IMR-90 (cell line): Measurements from ENCODE around the gene ASB12. TPM values are rescaled to one million over a fixed set of nuclear protein-coding genes. Genes with fewer than 3 reads are reported as not detected.

Experiments
- ATAC-seq: fragments of 200-7000 bp; cut with Tn5 transposase; 2 replicates; pipeline ENCODE4 v1.9.1; 2020; ENCODE audit warnings: low read depth, mild to moderate bottlenecking, moderate library complexity
- BruUV-seq: library from RNA; stranded (reverse); fragments of 400-500 nt; replicated peaks from 2 replicates; lab custom pipeline; 2021; lab: Mats Ljungman, UMichigan
- CTCF ChIA-PET: fragments of 300-600 bp; formaldehyde crosslinking; extraction: SDS; loops from one replicate; lab custom pipeline; 2021; ENCODE audit warnings: antibody characterized with exemption; lab: Yijun Ruan, JAX
- POLR2A ChIA-PET: fragments of 300-600 bp; sonication (Branson Sonifier 250); formaldehyde crosslinking; loops from one replicate; lab custom pipeline; 2022; ENCODE audit warnings: antibody characterized with exemption; ENCODE audit not compliant: unreplicated experiment; lab: Charles Lee
- DNase-seq: peaks from one replicate; pipeline ENCODE4 v3.0.0; 2013
- H2AFZ ChIP-seq: replicated peaks from 2 replicates; pipeline ENCODE3; 2013; ENCODE audit warnings: low read length, mild to moderate bottlenecking; ENCODE audit not compliant: poor library complexity
- H2AK5ac ChIP-seq: 2 replicates; pipeline ENCODE4 v1.6.1; 2013; ENCODE audit warnings: low read depth, low read length, inconsistent platforms
- H2AK9ac ChIP-seq: replicated peaks from 2 replicates; pipeline ENCODE3; 2013; ENCODE audit warnings: mild to moderate bottlenecking, low read depth, low read length, moderate library complexity; ENCODE audit not compliant: poor library complexity
- H2BK120ac ChIP-seq: 2 replicates; pipeline ENCODE4 v1.6.1; 2013; ENCODE audit warnings: low read depth, low read length, inconsistent platforms
- H2BK15ac ChIP-seq: 3 replicates; pipeline ENCODE4 v1.6.1; 2013; ENCODE audit warnings: low read depth, low read length, inconsistent platforms
- H2BK20ac ChIP-seq: 2 replicates; pipeline ENCODE4 v1.6.1; 2013; ENCODE audit warnings: low read depth, mild to moderate bottlenecking, inconsistent platforms, low read length, moderate library complexity
- H2BK5ac ChIP-seq: 2 replicates; pipeline ENCODE4 v1.6.1; 2013; ENCODE audit warnings: mild to moderate bottlenecking, low read depth, low read length, inconsistent platforms; ENCODE audit not compliant: poor library complexity, severe bottlenecking
- H3K14ac ChIP-seq: replicated peaks from 2 replicates; pipeline ENCODE4 v1.6.1; 2013; ENCODE audit warnings: low read depth, low read length, inconsistent platforms
- H3K18ac ChIP-seq: 2 replicates; pipeline ENCODE4 v1.6.1; 2013; ENCODE audit warnings: low read depth, low read length, control low read depth
- H3K23ac ChIP-seq: 2 replicates; pipeline ENCODE4 v1.6.1; 2013; ENCODE audit warnings: low read depth, low read length, inconsistent platforms
- H3K27ac ChIP-seq: 2 replicates; pipeline ENCODE4 v1.5.1; 2013; ENCODE audit warnings: mild to moderate bottlenecking, control low read depth, low read length; ENCODE audit not compliant: insufficient read depth
- H3K27me3 ChIP-seq: 2 replicates; pipeline ENCODE4 v1.6.1; 2013; ENCODE audit warnings: low read length; ENCODE audit not compliant: control insufficient read depth, insufficient read depth
- H3K36me3 ChIP-seq: 2 replicates; pipeline ENCODE4 v1.6.1; 2013; ENCODE audit warnings: low read length, mixed read lengths; ENCODE audit not compliant: control insufficient read depth, insufficient read depth
- H3K4ac ChIP-seq: 2 replicates; pipeline ENCODE4 v1.6.1; 2013; ENCODE audit warnings: low read depth, low read length, inconsistent platforms
- H3K4me1 ChIP-seq: 2 replicates; pipeline ENCODE4 v1.6.1; 2013; ENCODE audit warnings: low read length, mixed read lengths; ENCODE audit not compliant: control insufficient read depth, insufficient read depth
- H3K4me2 ChIP-seq: 2 replicates; pipeline ENCODE4 v1.6.1; 2013; ENCODE audit warnings: low read depth, mild to moderate bottlenecking, control low read depth, low read length, moderate library complexity
- H3K4me3 ChIP-seq: 2 replicates; pipeline ENCODE4 v1.5.1; 2013; ENCODE audit warnings: low read depth, mild to moderate bottlenecking, control low read depth, low read length, moderate library complexity; ENCODE audit not compliant: insufficient read depth
- H3K56ac ChIP-seq: 2 replicates; pipeline ENCODE4 v1.6.1; 2013; ENCODE audit warnings: low read length, inconsistent platforms; ENCODE audit not compliant: insufficient read depth; ENCODE audit errors: extremely low read depth
- H3K79me1 ChIP-seq, 2 experiments: 2 replicates each; pipeline ENCODE4 v1.6.1; 2013; ENCODE audit warnings: low read length in 2 of 2, inconsistent platforms in 1 of 2, low read depth in 1 of 2
- H3K9ac ChIP-seq: 2 replicates; pipeline ENCODE4 v1.6.1; 2013; ENCODE audit warnings: low read depth, low read length, control low read depth
- H3K9me1 ChIP-seq: 2 replicates; pipeline ENCODE4 v1.6.1; 2013; ENCODE audit warnings: low read length, inconsistent platforms; ENCODE audit not compliant: insufficient read depth
- H3K9me3 ChIP-seq: 2 replicates; pipeline ENCODE4 v1.6.1; 2013; ENCODE audit warnings: low read length; ENCODE audit not compliant: control insufficient read depth, insufficient read depth
- H4K20me1 ChIP-seq: 2 replicates; pipeline ENCODE4 v1.6.1; 2013; ENCODE audit warnings: low read length, inconsistent platforms; ENCODE audit not compliant: insufficient read depth
- H4K5ac ChIP-seq: 2 replicates; pipeline ENCODE4 v1.6.1; 2013; ENCODE audit warnings: mild to moderate bottlenecking, low read depth, low read length, control low read depth
- H4K8ac ChIP-seq, 2 experiments: 2 replicates each; pipeline ENCODE4 v1.6.1; 2013; ENCODE audit warnings: low read depth in 2 of 2, low read length in 2 of 2, control low read depth in 1 of 2, inconsistent platforms in 1 of 2
- H4K91ac ChIP-seq: 2 replicates; pipeline ENCODE4 v1.6.1; 2013; ENCODE audit warnings: low read depth, low read length, inconsistent platforms; ENCODE audit not compliant: insufficient read depth
- BHLHE40 ChIP-seq: fragments of 150-350 bp; IDR thresholded peaks from 2 replicates; pipeline ENCODE4 v1.6.1; 2016; ENCODE audit warnings: mild to moderate bottlenecking, low read depth, low read length
- CEBPB ChIP-seq: IDR thresholded peaks from 2 replicates; pipeline ENCODE4 v1.6.1; 2012; ENCODE audit warnings: low read depth, low read length, improper control_type of control experiment
- CHD1 ChIP-seq: IDR thresholded peaks from 2 replicates; pipeline ENCODE4 v1.6.1; 2012; ENCODE audit warnings: low read depth, low read length, improper control_type of control experiment
- FOS ChIP-seq: fragments of 150-350 bp; IDR thresholded peaks from 2 replicates; pipeline ENCODE4 v1.6.1; 2016; ENCODE audit warnings: low read depth, low read length
- MAFK ChIP-seq: IDR thresholded peaks from 2 replicates; pipeline ENCODE4 v1.6.1; 2012; ENCODE audit warnings: low read depth, low read length, improper control_type of control experiment
- MAZ ChIP-seq: IDR thresholded peaks from 2 replicates; pipeline ENCODE4 v1.6.1; 2012; ENCODE audit warnings: low read depth, mild to moderate bottlenecking, low read length, improper control_type of control experiment, moderate library complexity, borderline replicate concordance
- MXI1 ChIP-seq: IDR thresholded peaks from 2 replicates; pipeline ENCODE4 v1.6.1; 2012; ENCODE audit warnings: low read depth, mild to moderate bottlenecking, low read length, moderate library complexity, borderline replicate concordance
- NFE2L2 ChIP-seq: fragments of 150-350 bp; IDR thresholded peaks from 2 replicates; pipeline ENCODE4 v1.6.1; 2016; ENCODE audit warnings: low read depth, mild to moderate bottlenecking, low read length
- POLR2A ChIP-seq: IDR thresholded peaks from 2 replicates; pipeline ENCODE4 v1.6.1; 2012; ENCODE audit warnings: mild to moderate bottlenecking, low read depth, low read length
- RAD21 ChIP-seq: IDR thresholded peaks from 2 replicates; pipeline ENCODE4 v1.6.1; 2012; ENCODE audit warnings: low read length, improper control_type of control experiment
- RCOR1 ChIP-seq: IDR thresholded peaks from 2 replicates; pipeline ENCODE4 v1.6.1; 2012; ENCODE audit warnings: mild to moderate bottlenecking, low read length, improper control_type of control experiment; ENCODE audit not compliant: insufficient replicate concordance
- RFX5 ChIP-seq: IDR thresholded peaks from 2 replicates; pipeline ENCODE4 v1.8.0; 2012; ENCODE audit warnings: low read depth, mild to moderate bottlenecking, low read length, moderate library complexity
- SMC3 ChIP-seq: fragments of 150-350 bp; IDR thresholded peaks from 2 replicates; pipeline ENCODE4 v1.6.1; 2016; ENCODE audit warnings: low read depth, mild to moderate bottlenecking, antibody characterized with exemption, low read length, moderate library complexity
- WGBS, 2 experiments: methylation state at CpG; one replicate each; pipeline versions ENCODE4 v1.1.5 to v1.1.7; 2013; ENCODE audit warnings: missing lambda C conversion rate in 2 of 2; ENCODE audit not compliant: insufficient read length in 1 of 2; ENCODE audit errors: extremely low coverage in 2 of 2; 5-methylcytosine and 5-hydroxymethylcytosine counted together
- dilution Hi-C: fragments of 300-500 bp; cut with HindIII; formaldehyde crosslinking; loops from one replicate; pipeline ENCODE4 v1.14.3; 2018; ENCODE audit warnings: low sequenced_read_pairs; ENCODE audit not compliant: unreplicated experiment
- in situ Hi-C: fragments of 300-500 bp; cut with MboI; formaldehyde crosslinking; loops from 3 replicates; pipeline ENCODE4 v1.14.3; 2019; ENCODE audit warnings: low sequenced_read_pairs, inconsistent platforms, mixed read lengths
- intact Hi-C: fragments of 100-400 bp; cut with micrococcal nuclease; formaldehyde crosslinking; loops from 2 replicates; pipeline ENCODE4 v1.10.0; 2022
- polyA plus RNA-seq, 3 experiments: library from polyadenylated mRNA; depleted of rRNA; stranded (reverse); fragments of >200 nt; gene quantifications; 2 replicates each; pipeline ENCODE4 v1.2.3, GENCODE V29; 2012; ENCODE audit warnings: low replicate concordance in 1 of 3
- total RNA-seq: library from RNA; depleted of rRNA; stranded (reverse); fragments of >200 nt; gene quantifications from 2 replicates; pipeline ENCODE4 v1.2.3, GENCODE V29; 2012
- TF ChIP-seq, protein P1 (sequence below): conservative IDR thresholded peaks from 2 replicates; pipeline ENCODE4 v1.5.1; 2012; ENCODE audit warnings: mild to moderate bottlenecking, low read depth, low read length, improper control_type of control experiment
- TF ChIP-seq, protein P2 (sequence below): fragments of 150-350 bp; IDR thresholded peaks from 2 replicates; pipeline ENCODE4 v1.6.1; 2016; ENCODE audit warnings: low read depth, mild to moderate bottlenecking, low read length, moderate library complexity, borderline replicate concordance
- TF ChIP-seq, protein P3 (sequence below): fragments of 150-350 bp; IDR thresholded peaks from 2 replicates; pipeline ENCODE4 v1.6.1; 2017; ENCODE audit warnings: mild to moderate bottlenecking, antibody characterized with exemption, low read length, low read depth

ASB12 gene
- total and polyA plus RNA-seq, 2 of the 4 experiments (the other 2 are of a cell fraction) = not detected

DNA sequence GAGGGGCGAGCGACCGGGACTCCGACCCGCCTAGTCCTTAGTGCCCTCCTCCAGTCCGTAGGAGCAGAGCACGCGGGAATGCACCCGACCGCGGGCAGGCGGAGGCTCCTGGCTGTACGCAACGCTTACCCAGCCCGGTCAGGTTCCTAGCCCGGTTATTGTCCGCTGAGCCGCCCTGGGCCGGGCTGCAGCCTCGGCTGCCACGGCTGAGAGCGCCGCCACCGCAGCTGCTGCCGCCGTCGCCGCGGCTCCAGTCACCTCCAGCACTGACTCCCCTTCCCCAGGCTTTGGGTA is 25.0 kb downstream of the ASB12 start, which contains the start of gene AMER1:
TSS of gene AMER1 (minus strand) at position 268 of the 294 bp plus-strand sequence. CDS start 12,422 bp downstream, outside the sequence.
- Histone ChIP-seq H3K4me2 (peak within 1 kb of the TSS; percentile 70), H4K8ac (peak within 1 kb of the TSS; percentile 75 to 83; a peak in 3 of 4 replicates), H3K18ac (peak within 1 kb of the TSS; percentile 36; the same call in 1 of the 2 replicates), H3K4ac (peak within 1 kb of the TSS; percentile 80; the same call in 1 of the 2 replicates), H2AK9ac (peak within 1 kb of the TSS; percentile 85), H3K27me3 (no peaks in the 10 kb centered on the region), H3K14ac (peak within 1 kb of the TSS; percentile 58; the same call in 1 of the 2 replicates), H3K4me3 (peak within 1 kb of the TSS; percentile 79), H2BK5ac (peak within 1 kb of the TSS; percentile 76), H3K56ac (peak within 1 kb of the TSS; percentile 8; the same call in 1 of the 2 replicates), H3K9me3 (no peaks in the 10 kb centered on the region), H2BK15ac (no peak within 1 kb of the TSS), H3K79me1 (peaks cover 4 to 12% of the 10 kb centered on the region in 2 experiments; a peak in 3 of 4 replicates), H3K4me1 (peaks cover 8% of the 10 kb centered on the region), H4K91ac (peak within 1 kb of the TSS; percentile 56), H3K36me3 (no peaks in the 10 kb centered on the region), H4K20me1 (peaks cover 3% of the 10 kb centered on the region; the same call in 1 of the 2 replicates), H2BK120ac (no peak within 1 kb of the TSS), H3K9me1 (0 out of 2 replicates have a peak, but pooled peaks cover 4% of the 10 kb centered on the region), H2AK5ac (no peak within 1 kb of the TSS), H4K5ac (peak within 1 kb of the TSS; percentile 12), H2BK20ac (no peak within 1 kb of the TSS), H3K27ac (peak within 1 kb of the TSS; percentile 77), H2AFZ (peak within 1 kb of the TSS; percentile 94), H3K23ac (peak within 1 kb of the TSS; percentile 63), H3K9ac (peak within 1 kb of the TSS; percentile 57)
- ChIA-PET POLR2A (no interaction called here), CTCF (no interaction called here)
- TF ChIP-seq, protein P1, sequence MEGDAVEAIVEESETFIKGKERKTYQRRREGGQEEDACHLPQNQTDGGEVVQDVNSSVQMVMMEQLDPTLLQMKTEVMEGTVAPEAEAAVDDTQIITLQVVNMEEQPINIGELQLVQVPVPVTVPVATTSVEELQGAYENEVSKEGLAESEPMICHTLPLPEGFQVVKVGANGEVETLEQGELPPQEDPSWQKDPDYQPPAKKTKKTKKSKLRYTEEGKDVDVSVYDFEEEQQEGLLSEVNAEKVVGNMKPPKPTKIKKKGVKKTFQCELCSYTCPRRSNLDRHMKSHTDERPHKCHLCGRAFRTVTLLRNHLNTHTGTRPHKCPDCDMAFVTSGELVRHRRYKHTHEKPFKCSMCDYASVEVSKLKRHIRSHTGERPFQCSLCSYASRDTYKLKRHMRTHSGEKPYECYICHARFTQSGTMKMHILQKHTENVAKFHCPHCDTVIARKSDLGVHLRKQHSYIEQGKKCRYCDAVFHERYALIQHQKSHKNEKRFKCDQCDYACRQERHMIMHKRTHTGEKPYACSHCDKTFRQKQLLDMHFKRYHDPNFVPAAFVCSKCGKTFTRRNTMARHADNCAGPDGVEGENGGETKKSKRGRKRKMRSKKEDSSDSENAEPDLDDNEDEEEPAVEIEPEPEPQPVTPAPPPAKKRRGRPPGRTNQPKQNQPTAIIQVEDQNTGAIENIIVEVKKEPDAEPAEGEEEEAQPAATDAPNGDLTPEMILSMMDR = no peak
- TF ChIP-seq CHD1 = no peak
- TF ChIP-seq CEBPB = no peak
- TF ChIP-seq MAZ = no peak
- no peak for TF ChIP-seq NFE2L2
- TF ChIP-seq MXI1 = no peak
- TF ChIP-seq FOS = no peak
- TF ChIP-seq, protein P2, sequence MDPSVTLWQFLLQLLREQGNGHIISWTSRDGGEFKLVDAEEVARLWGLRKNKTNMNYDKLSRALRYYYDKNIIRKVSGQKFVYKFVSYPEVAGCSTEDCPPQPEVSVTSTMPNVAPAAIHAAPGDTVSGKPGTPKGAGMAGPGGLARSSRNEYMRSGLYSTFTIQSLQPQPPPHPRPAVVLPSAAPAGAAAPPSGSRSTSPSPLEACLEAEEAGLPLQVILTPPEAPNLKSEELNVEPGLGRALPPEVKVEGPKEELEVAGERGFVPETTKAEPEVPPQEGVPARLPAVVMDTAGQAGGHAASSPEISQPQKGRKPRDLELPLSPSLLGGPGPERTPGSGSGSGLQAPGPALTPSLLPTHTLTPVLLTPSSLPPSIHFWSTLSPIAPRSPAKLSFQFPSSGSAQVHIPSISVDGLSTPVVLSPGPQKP = no peak
- TF ChIP-seq SMC3 = no peak
- TF ChIP-seq RFX5 = no peak
- TF ChIP-seq, protein P3, sequence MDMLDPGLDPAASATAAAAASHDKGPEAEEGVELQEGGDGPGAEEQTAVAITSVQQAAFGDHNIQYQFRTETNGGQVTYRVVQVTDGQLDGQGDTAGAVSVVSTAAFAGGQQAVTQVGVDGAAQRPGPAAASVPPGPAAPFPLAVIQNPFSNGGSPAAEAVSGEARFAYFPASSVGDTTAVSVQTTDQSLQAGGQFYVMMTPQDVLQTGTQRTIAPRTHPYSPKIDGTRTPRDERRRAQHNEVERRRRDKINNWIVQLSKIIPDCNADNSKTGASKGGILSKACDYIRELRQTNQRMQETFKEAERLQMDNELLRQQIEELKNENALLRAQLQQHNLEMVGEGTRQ = no peak
- TF ChIP-seq MAFK = no peak
- no peak for TF ChIP-seq RCOR1
- no peak for TF ChIP-seq RAD21
- no peak for TF ChIP-seq POLR2A
- no peak for TF ChIP-seq BHLHE40
- dilution Hi-C loops (no loop called here), intact Hi-C loops (no loop called here), in situ Hi-C loops (loop anchor here (10.0 kb wide), 1 partner anchor 451 kb away; a partner anchor contains a TSS)
- no TSS peak for BruUV-seq
- peak; percentile 59 for ATAC-seq
- DNase-seq = no peak
- 27% methylated on average over 8 of the region's 29 CpGs; no CpG with 5 or more reads in 1 of the 2 experiments for WGBS, 2 experiments
